Neural cell (in vitro differentiated cells): ENCODE measurements around the gene WFIKKN1. TPM values are rescaled to one million over a fixed set of nuclear protein-coding genes. Genes with fewer than 3 reads are reported as not detected.

Experiments used
- H2AFZ ChIP-seq: fragments of 200-600, 300-800 bp; sonication (generic), shearing (Covaris generic); 2 replicates; pipeline ENCODE4 v1.6.0; 2014; ENCODE audit warnings: low read depth, mild to moderate bottlenecking, antibody characterized with exemption, low read length, moderate library complexity
- H3F3A ChIP-seq: fragments of 200-600 bp; shearing (Covaris generic); 2 replicates; pipeline ENCODE4 v1.6.1; 2016; ENCODE audit warnings: mild to moderate bottlenecking, moderate library complexity, mixed read lengths, antibody characterized with exemption, low read length; ENCODE audit not compliant: insufficient read depth, poor library complexity, severe bottlenecking
- H3K27ac ChIP-seq: fragments of 200-600, 300-800 bp; sonication (generic), shearing (Covaris generic); 2 replicates; pipeline ENCODE4 v1.5.1; 2014; ENCODE audit warnings: mild to moderate bottlenecking, low read length, moderate library complexity
- H3K27me3 ChIP-seq: fragments of 300-800, 200-600 bp; sonication (generic), shearing (Covaris generic); 2 replicates; pipeline ENCODE4 v1.6.0; 2014; ENCODE audit warnings: mild to moderate bottlenecking, low read depth, low read length, moderate library complexity; ENCODE audit not compliant: insufficient read depth
- H3K36me3 ChIP-seq: fragments of 300-800, 200-600 bp; sonication (generic), shearing (Covaris generic); 2 replicates; pipeline ENCODE4 v1.5.1; 2014; ENCODE audit warnings: mild to moderate bottlenecking, antibody characterized with exemption, low read length, moderate library complexity; ENCODE audit not compliant: insufficient read depth
- H3K4me2 ChIP-seq: fragments of 300-800, 200-600 bp; sonication (generic), shearing (Covaris generic); 2 replicates; pipeline ENCODE4 v1.6.0; 2014; ENCODE audit warnings: mild to moderate bottlenecking, low read length
- H3K4me3 ChIP-seq: fragments of 300-800, 200-600 bp; sonication (generic), shearing (Covaris generic); 2 replicates; pipeline ENCODE4 v1.5.1; 2014; ENCODE audit warnings: mild to moderate bottlenecking, low read length, moderate library complexity
- H3K79me2 ChIP-seq: fragments of 200-600 bp; shearing (Covaris generic); replicated peaks from 2 replicates; pipeline ENCODE4 v1.6.0; 2014; ENCODE audit warnings: mild to moderate bottlenecking, low read length, moderate library complexity; ENCODE audit not compliant: insufficient read depth
- H3K9ac ChIP-seq: fragments of 300-800, 200-600 bp; sonication (generic), shearing (Covaris generic); 2 replicates; pipeline ENCODE4 v1.6.1; 2016; ENCODE audit warnings: mild to moderate bottlenecking, low read length, mixed read lengths
- H3K9me2 ChIP-seq: fragments of 200-600 bp; shearing (Covaris generic); 2 replicates; pipeline ENCODE4 v1.6.1; 2016; ENCODE audit warnings: mild to moderate bottlenecking, low read length, mixed read lengths; ENCODE audit not compliant: insufficient read depth
- H3K9me3 ChIP-seq: fragments of 200-600, 300-800 bp; sonication (generic), shearing (Covaris generic); 2 replicates; pipeline ENCODE4 v1.6.1; 2016; ENCODE audit warnings: mild to moderate bottlenecking, mixed run types, low read length, moderate library complexity, mixed read lengths
- H4K20me1 ChIP-seq: fragments of 200-600 bp; shearing (Covaris generic); 2 replicates; pipeline ENCODE4 v1.6.1; 2016; ENCODE audit warnings: mild to moderate bottlenecking, mixed run types; ENCODE audit not compliant: insufficient read depth
- EP300 ChIP-seq: fragments of 450-650 bp; conservative IDR thresholded peaks from 2 replicates; pipeline ENCODE4 v1.6.1; 2014; ENCODE audit warnings: antibody characterized with exemption, mild to moderate bottlenecking, moderate library complexity; ENCODE audit not compliant: poor library complexity, severe bottlenecking
- EZH2 ChIP-seq: fragments of 200-600, 300-800 bp; shearing (Covaris generic), sonication (generic); IDR thresholded peaks from 2 replicates; pipeline ENCODE4 v1.6.1; 2014; ENCODE audit warnings: antibody characterized with exemption, low read length, borderline replicate concordance, mild to moderate bottlenecking; ENCODE audit not compliant: insufficient read depth, poor library complexity, severe bottlenecking
- MXI1 ChIP-seq: fragments of 450-650 bp; conservative IDR thresholded peaks from 2 replicates; pipeline ENCODE4 v1.6.1; 2014; ENCODE audit warnings: antibody characterized with exemption, mild to moderate bottlenecking; ENCODE audit not compliant: poor library complexity, severe bottlenecking
- POLR2AphosphoS5 ChIP-seq: IDR thresholded peaks from 2 replicates; pipeline ENCODE4 v1.6.1; 2012
- RAD21 ChIP-seq: fragments of 450-650 bp; conservative IDR thresholded peaks from 2 replicates; pipeline ENCODE4 v1.6.1; 2014; ENCODE audit warnings: antibody characterized with exemption, mild to moderate bottlenecking, moderate library complexity
- SMC3 ChIP-seq: fragments of 450-650 bp; conservative IDR thresholded peaks from 2 replicates; pipeline ENCODE4 v1.6.1; 2014; ENCODE audit warnings: antibody characterized with exemption, mild to moderate bottlenecking, moderate library complexity; ENCODE audit not compliant: poor library complexity
- TAF1 ChIP-seq: IDR thresholded peaks from 2 replicates; pipeline ENCODE4 v1.6.1; 2012; ENCODE audit warnings: low read depth
- polyA plus RNA-seq: library from polyadenylated mRNA; depleted of rRNA; stranded (reverse); fragments of >200 nt; gene quantifications from 2 replicates; pipeline ENCODE4 v1.2.3, GENCODE V29; 2014
- TF ChIP-seq, protein P1 (sequence below): fragments of 450-650 bp; IDR thresholded peaks from 2 replicates; pipeline ENCODE4 v1.5.1; 2014; ENCODE audit warnings: antibody characterized with exemption, mild to moderate bottlenecking, moderate library complexity; ENCODE audit not compliant: poor library complexity, severe bottlenecking
- TF ChIP-seq, protein P2 (sequence below): IDR thresholded peaks from 2 replicates; pipeline ENCODE4 v1.6.1; 2012; ENCODE audit warnings: borderline replicate concordance

WFIKKN1 gene
- polyA plus RNA-seq, 1 donor from 2014 or later = 0.43 TPM

DNA sequence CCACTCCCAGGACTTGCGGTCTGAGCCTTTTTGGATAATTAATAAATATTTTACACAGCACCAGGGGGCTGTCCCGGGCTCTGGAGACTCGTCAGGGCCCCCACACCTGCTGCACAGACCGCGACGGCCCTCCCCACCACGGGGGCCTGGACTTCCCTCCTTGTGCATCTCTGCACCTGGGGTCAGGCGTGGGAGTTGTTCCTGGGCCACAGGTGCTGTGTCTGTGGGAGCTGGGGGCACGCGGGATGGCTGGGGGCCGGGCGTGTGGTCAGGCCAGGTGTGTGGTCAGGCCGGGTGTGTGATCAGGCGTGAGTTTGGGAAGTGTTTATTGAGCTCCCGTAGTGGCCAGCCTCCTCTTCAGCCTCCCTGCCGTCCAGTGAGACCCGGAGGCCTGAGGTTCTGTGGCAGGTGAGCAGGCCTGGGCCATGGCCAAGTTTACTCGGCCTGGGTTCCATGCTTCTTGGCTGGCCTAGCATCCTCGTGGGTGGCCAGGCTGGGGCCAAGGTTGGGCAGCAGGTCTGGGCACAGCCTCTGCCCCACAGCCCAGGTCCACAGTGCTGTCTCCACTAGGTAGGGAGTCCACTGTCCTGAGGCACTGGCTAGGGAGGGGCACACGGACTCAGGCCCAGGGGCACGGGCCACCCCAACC is 47.5 kb downstream of the WFIKKN1 start:
- peaks cover 6% of the 10 kb centered on the region for H4K20me1 ChIP-seq
- no peak overlapping the region for H3K9ac ChIP-seq
- no peaks in the 10 kb centered on the region for H3K9me3 ChIP-seq
- no peak overlapping the region for H3K4me2 ChIP-seq
- peaks cover 3% of the 10 kb centered on the region for H3K27me3 ChIP-seq
- H3K9me2 ChIP-seq = no peaks in the 10 kb centered on the region
- TF ChIP-seq, protein P1, sequence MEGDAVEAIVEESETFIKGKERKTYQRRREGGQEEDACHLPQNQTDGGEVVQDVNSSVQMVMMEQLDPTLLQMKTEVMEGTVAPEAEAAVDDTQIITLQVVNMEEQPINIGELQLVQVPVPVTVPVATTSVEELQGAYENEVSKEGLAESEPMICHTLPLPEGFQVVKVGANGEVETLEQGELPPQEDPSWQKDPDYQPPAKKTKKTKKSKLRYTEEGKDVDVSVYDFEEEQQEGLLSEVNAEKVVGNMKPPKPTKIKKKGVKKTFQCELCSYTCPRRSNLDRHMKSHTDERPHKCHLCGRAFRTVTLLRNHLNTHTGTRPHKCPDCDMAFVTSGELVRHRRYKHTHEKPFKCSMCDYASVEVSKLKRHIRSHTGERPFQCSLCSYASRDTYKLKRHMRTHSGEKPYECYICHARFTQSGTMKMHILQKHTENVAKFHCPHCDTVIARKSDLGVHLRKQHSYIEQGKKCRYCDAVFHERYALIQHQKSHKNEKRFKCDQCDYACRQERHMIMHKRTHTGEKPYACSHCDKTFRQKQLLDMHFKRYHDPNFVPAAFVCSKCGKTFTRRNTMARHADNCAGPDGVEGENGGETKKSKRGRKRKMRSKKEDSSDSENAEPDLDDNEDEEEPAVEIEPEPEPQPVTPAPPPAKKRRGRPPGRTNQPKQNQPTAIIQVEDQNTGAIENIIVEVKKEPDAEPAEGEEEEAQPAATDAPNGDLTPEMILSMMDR = no peak
- TF ChIP-seq, protein P2, sequence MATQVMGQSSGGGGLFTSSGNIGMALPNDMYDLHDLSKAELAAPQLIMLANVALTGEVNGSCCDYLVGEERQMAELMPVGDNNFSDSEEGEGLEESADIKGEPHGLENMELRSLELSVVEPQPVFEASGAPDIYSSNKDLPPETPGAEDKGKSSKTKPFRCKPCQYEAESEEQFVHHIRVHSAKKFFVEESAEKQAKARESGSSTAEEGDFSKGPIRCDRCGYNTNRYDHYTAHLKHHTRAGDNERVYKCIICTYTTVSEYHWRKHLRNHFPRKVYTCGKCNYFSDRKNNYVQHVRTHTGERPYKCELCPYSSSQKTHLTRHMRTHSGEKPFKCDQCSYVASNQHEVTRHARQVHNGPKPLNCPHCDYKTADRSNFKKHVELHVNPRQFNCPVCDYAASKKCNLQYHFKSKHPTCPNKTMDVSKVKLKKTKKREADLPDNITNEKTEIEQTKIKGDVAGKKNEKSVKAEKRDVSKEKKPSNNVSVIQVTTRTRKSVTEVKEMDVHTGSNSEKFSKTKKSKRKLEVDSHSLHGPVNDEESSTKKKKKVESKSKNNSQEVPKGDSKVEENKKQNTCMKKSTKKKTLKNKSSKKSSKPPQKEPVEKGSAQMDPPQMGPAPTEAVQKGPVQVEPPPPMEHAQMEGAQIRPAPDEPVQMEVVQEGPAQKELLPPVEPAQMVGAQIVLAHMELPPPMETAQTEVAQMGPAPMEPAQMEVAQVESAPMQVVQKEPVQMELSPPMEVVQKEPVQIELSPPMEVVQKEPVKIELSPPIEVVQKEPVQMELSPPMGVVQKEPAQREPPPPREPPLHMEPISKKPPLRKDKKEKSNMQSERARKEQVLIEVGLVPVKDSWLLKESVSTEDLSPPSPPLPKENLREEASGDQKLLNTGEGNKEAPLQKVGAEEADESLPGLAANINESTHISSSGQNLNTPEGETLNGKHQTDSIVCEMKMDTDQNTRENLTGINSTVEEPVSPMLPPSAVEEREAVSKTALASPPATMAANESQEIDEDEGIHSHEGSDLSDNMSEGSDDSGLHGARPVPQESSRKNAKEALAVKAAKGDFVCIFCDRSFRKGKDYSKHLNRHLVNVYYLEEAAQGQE = no peak
- no peak for TF ChIP-seq TAF1
- no peak for TF ChIP-seq EZH2
- TF ChIP-seq SMC3 = no peak
- no peak for TF ChIP-seq RAD21
- no peak for TF ChIP-seq EP300
- TF ChIP-seq POLR2AphosphoS5 = no peak
- no peak for TF ChIP-seq MXI1
- H3K79me2 ChIP-seq = peaks cover 18% of the 10 kb centered on the region
- H3F3A ChIP-seq = no peaks in the 10 kb centered on the region
- no peak overlapping the region for H2AFZ ChIP-seq
- H3K36me3 ChIP-seq = no peaks in the 10 kb centered on the region
- no peak overlapping the region for H3K4me3 ChIP-seq
- H3K27ac ChIP-seq = no peak overlapping the region

- Histone ChIP-seq H3K9me3 (no peaks in the 10 kb centered on the region), H4K20me1 (peaks cover 6% of the 10 kb centered on the region), H3K9me2 (no peaks in the 10 kb centered on the region), H3K4me2 (no peak overlapping the region), H3K4me3 (peak overlapping the region; percentile 70), H3K9ac (peak overlapping the region; percentile 44), H2AFZ (no peak overlapping the region), H3K27me3 (peaks cover 3% of the 10 kb centered on the region), H3K27ac (peak overlapping the region; percentile 24), H3F3A (no peaks in the 10 kb centered on the region), H3K79me2 (peaks cover 20% of the 10 kb centered on the region), H3K36me3 (no peaks in the 10 kb centered on the region)
- no peak for TF ChIP-seq POLR2AphosphoS5
- TF ChIP-seq EP300 = no peak
- TF ChIP-seq RAD21 = no peak
- no peak for TF ChIP-seq SMC3
- TF ChIP-seq, protein P1 = no peak
These were observed 48.4 kb downstream of the WFIKKN1 start for GRCh38 chr16:678858-679813.
